ENCODE measurements around the gene GIT2.

GRCh38 chr12:109890620-109891170 lies 105.5 kb downstream of the GIT2 start:
- TF ChIP-seq CTCF (IDR thresholded peaks at IDR 0.05; ENCODE audit: low read length) = no peak
- no peak for TF ChIP-seq EZH2 (optimal IDR thresholded peaks at IDR 0.05; ENCODE audit: low read depth, low read length)
- no peak for TF ChIP-seq EZH2phosphoT487 (IDR thresholded peaks at IDR 0.05; ENCODE audit: low read length)

Measured in MM.1S (cell line).